GM12891 (cell line): ENCODE results near the gene PTPRN2.

Experiments used
- POLR2A ChIP-seq: IDR thresholded peaks from 2 replicates; pipeline ENCODE4 v1.6.1; 2011; ENCODE audit warnings: low read depth, low read length, control low read depth
- SPI1 ChIP-seq: IDR thresholded peaks from 2 replicates; pipeline ENCODE4 v1.6.1; 2011; ENCODE audit warnings: low read depth, low read length, control low read depth

DNA sequence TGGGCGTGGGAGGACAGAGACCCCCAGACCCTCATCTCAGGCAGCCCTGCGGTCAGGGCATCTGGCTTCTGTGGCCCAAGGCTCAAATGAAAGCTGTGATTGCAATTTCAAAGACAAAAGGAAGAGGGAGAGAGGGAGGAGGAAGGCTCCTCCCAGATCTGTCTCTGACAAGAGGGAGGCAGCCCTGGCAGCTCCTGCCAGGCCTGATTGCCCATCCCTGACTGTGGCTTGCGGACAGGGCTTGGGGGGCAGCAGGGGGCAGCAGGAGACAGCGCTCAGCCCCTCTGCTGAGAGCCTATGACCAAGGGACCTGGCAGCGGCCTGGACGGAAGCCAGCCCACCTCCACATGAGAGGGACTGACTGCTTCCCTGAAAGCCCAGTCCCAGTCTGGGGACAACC is 91.8 kb downstream of the PTPRN2 start:
- TF ChIP-seq SPI1 (no peak), POLR2A (no peak)
